IPS-NIHi7 (cell line): Measurements from ENCODE around the gene STOML1.

Experiments used
- DNase-seq: peaks from one replicate; pipeline ENCODE4 v3.0.0; 2012; ENCODE audit warnings: mixed read lengths; ENCODE audit errors: extremely low spot score

The STOML1 gene

GRCh38 chr15:73930790-73931281 is 61.3 kb downstream of the STOML1 start:
- DNase-seq, result no peak

DNA sequence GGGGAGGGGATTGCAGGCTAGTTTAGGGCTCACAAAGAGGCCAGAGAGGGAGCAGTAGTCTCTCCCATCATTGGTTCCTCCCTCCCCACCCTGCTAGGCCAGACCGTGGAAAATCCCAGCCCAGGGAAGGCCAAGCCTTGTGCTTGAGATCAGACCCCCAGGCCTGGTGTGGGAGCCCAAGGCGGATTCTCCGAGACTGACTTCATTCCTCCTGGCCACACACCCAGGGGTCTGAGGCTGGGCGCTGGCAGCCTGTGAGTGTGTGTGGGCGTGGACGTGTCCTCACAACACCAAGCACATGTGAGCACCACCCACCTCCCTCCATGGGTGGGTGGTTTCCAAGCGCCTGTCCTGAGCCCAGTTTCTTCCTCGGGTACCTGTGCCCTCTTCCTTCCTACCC is 61.7 kb downstream of the STOML1 start:
- DNase-seq, result no peak

DNA sequence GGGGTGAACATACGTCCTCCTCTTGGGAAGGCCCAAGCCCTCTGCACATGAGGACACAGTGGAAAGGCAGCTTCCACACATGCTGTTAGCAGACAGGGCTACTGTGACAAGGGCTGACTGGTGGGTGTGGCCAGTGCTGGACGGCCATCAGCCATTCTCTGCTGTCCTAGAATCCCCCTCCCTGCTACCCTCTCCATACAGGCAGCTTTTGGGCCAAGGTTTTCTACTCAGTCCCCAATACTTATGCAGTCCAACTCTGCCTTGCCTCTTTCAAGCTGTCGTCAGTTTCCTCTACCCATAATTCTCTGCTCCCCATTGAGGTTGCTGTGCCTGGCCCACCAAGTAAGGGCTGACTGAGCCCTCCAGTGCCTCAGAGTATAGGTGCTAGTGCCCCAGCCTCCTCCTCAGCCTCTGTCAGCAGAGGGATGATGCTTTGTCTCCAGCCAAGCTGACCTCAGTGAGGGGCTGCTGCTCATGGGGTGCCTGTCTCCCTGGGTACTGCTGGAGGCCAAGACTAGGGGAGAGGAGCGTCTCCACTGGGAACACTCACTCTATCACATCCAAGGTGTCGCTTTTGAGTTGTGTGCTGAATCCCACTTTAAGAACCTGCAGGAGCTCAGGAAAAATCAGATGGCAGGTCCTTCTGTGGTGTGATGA is 63.0 kb downstream of the STOML1 start:
- no peak for DNase-seq
